GM12874 (cell line): Measurements from ENCODE around the gene STXBP4.

ENCODE experiments used
- CTCF ChIP-seq: IDR thresholded peaks from 2 replicates; pipeline ENCODE4 v1.5.1; 2011; ENCODE audit warnings: low read depth, mild to moderate bottlenecking, control low read depth, low read length, moderate library complexity; ENCODE audit not compliant: insufficient read depth

STXBP4 gene, protein sequence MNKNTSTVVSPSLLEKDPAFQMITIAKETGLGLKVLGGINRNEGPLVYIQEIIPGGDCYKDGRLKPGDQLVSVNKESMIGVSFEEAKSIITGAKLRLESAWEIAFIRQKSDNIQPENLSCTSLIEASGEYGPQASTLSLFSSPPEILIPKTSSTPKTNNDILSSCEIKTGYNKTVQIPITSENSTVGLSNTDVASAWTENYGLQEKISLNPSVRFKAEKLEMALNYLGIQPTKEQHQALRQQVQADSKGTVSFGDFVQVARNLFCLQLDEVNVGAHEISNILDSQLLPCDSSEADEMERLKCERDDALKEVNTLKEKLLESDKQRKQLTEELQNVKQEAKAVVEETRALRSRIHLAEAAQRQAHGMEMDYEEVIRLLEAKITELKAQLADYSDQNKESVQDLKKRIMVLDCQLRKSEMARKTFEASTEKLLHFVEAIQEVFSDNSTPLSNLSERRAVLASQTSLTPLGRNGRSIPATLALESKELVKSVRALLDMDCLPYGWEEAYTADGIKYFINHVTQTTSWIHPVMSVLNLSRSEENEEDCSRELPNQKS

DNA sequence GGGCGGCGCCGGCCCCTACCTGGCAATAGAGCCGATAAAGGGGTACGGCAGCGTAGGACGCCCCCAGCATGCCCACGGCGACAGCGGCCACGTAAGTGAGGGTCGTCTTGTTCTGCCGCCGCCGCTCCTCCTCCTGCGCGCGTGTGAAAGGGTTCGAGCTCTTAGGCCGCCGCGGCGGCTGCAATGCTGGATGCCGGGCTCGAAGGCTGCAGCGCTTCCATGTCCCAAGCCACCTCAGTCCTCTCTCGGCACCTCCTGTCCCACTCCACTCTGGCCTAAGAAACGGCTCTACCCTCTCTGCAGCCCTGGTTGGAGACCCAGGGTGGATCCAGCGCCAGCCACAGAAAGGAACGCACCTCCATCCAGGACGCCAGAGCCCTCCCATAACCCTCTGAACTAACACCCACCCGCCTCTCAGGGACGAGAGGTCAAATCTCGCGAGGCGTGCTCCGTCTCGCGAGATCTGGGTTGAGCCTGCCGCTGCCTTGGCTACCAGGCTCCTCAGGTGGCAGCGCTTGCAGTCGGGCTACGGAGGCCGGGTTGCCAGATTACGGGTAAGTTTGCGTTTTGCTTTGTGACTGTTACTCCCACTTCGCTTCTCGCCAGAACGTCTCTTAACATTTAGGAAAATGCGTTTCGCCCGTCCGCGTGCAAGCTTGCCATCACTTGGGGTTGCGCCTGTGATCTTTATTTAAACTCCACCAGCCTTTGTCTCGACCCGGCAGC, at the start of gene STXBP4, which contains the start of gene COX11:
Gene STXBP4, plus strand, starts transcription at position 504 of the 726 bp plus-strand sequence. CDS start 17,455 bp downstream, outside the sequence.
Gene COX11, minus strand, starts transcription at position 393 of the 726 bp plus-strand sequence. Its CDS starts 8 bp downstream, at position 385.
- TF ChIP-seq CTCF, result no peak; the same call in 1 of the 2 replicates

DNA sequence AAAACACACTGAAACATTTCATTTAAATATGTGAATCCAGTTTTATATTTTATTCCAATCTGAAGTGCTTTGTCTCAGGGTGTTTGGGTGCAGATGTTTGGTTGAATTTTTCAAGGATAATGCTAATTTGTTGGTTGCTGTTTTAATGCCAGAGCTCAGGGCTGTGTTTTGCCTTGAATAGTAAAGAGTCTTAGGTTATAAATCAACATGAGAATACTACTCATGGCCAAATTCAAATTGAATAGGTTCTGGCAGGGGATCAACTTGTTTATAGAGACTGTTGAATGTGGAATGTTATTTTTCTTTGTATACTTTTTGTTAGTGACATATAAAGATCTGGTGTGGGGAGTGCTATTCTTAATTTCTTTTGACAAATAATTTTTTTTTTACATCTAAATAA, 49.1 kb upstream of the STXBP4 start:
- TF ChIP-seq CTCF, result no peak

- TF ChIP-seq CTCF, result no peak
These were observed 47.7 kb upstream of the STXBP4 start for GRCh38 chr17:54920819-54921218.

GRCh38 chr17:54924405-54924804, 44.2 kb upstream of the STXBP4 start:
- TF ChIP-seq CTCF, result no peak

GRCh38 chr17:54927525-54927924, 41.0 kb upstream of the STXBP4 start:
- no peak for TF ChIP-seq CTCF

DNA sequence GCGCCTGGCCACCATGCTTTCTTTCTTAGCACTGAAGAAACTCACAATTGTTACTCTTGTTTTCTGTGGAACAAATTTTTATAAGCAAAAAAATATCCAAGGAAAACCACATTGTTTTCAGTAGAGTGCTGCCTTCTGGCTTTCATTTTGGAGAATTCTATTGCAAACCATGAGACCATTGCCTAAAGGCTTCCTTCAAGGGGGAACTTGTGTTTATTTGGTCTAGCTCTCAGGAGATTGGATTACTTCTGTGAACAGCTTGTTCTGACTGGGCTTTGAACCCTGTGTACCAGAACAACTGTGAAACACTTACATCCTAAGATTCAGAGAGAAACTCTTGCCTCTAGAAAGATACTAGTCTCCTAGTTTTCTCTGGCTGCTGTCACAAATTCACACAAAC, 35.9 kb upstream of the STXBP4 start:
- no peak for TF ChIP-seq CTCF

DNA sequence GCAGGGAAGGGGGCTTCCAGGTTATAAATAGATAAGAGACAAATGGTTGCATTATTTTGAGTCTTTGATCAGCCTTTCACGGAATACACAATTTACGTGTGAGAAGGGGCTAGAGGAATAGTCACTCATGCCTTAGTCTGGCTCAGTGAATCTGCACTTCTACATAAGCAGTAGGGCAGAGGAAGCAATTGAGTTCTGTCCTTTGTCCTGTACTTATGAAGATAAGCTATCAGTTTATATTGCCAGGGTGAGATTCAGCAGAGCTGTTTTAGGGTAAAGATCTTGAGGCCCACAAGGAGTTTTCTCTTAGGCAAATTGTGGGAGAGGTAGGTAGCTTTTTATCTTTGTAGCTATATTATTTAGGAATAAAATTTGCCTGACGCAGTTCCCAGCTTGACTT, 34.6 kb upstream of the STXBP4 start:
- no peak for TF ChIP-seq CTCF
